ENCODE data around the gene RDH13. TPM values are rescaled to one million over a fixed set of nuclear protein-coding genes. Genes with fewer than 3 reads are reported as not detected.
A peak's percentile ranks its signal among the peaks of the same experiment; 100 is the strongest.

RDH13 gene
- total RNA-seq (2021; ENCODE audit: unreplicated experiment) (31.1 TPM), Bru-seq, nascent RNA (percentile 62 among the genes with signal in this experiment), BruChase-seq, experiment 1, labeled RNA remaining after a 6-hour chase (percentile 56 among the genes with signal in this experiment), BruChase-seq, experiment 2, labeled RNA remaining after a 2-hour chase (percentile 55 among the genes with signal in this experiment)
- polyA plus RNA-seq (2012), result 22.7 and 23.1 TPM in 2 replicates
- long read RNA-seq, transcript RDH13-223 (7 exons, 1,931 nt), result major isoform, 41 of 73 reads
- long read RNA-seq, partial matches to known transcripts, result 3 of 73 reads
- long read RNA-seq, other reads (novel, unspliced or antisense), result 26 of 73 reads

- Histone ChIP-seq H2AFZ (ENCODE audit: low read depth, low read length, poor library complexity, severe bottlenecking) (no peak within 1 kb of the TSS), H3K36me3 (ENCODE audit: control insufficient read depth in 1 of 2, insufficient read depth in 2 of 2, low read length in 2 of 2) (peaks cover 5 to 15% of the 10 kb centered on the region in 2 experiments; a peak in 3 of 4 replicates), H3K9me3 (ENCODE audit: control insufficient read depth in 1 of 2, insufficient read depth in 1 of 2, low read depth in 1 of 2, low read length in 2 of 2) (no peaks in the 10 kb centered on the region), H3K9ac (ENCODE audit: low read length) (peak within 1 kb of the TSS; percentile 94), H3K9me2 (ENCODE audit: insufficient read depth) (no peaks in the 10 kb centered on the region), H3K27me3 (ENCODE audit: insufficient read depth, low read length) (no peaks in the 10 kb centered on the region), H3K4me1 (ENCODE audit: control insufficient read depth in 1 of 2, insufficient read depth in 2 of 2, low read length in 2 of 2) (peaks cover 4 to 14% of the 10 kb centered on the region in 2 experiments; a peak in 2 of 4 replicates), H4K20me1 (ENCODE audit: insufficient read depth) (no peaks in the 10 kb centered on the region), H3K4me3 (replicated peaks in 1 of 2; ENCODE audit: low read depth in 1 of 2, low read length in 2 of 2) (peak within 1 kb of the TSS; percentile 57 to 78), H3K4me2 (ENCODE audit: low read length) (peak within 1 kb of the TSS; percentile 96), H3K79me2 (ENCODE audit: insufficient read depth, low read length) (peaks cover 47% of the 10 kb centered on the region), H3K27ac (ENCODE audit: low read depth, low read length) (peak within 1 kb of the TSS; percentile 88)
- POLR2A ChIA-PET, result interaction anchor here (0.7 to 1.3 kb wide), 4 partner anchors 12 to 57 kb away, joined by 3 to 5 read pairs (median 4); no protein-coding TSS in a partner anchor
- CTCF ChIA-PET, result interaction anchor here (0.8 to 1.6 kb wide), 3 partner anchors 17 to 569 kb away, joined by 3 to 4 read pairs (median 3); no protein-coding TSS in a partner anchor
- TF ChIP-seq EZH2phosphoT487 (IDR thresholded peaks at IDR 0.05; ENCODE audit: borderline replicate concordance) (no peak), CBX3 (IDR thresholded peaks at IDR 0.05; ENCODE audit: low read depth) (peak; percentile 72; the same call in 1 of the 2 replicates), SIN3A (IDR thresholded peaks at IDR 0.05; ENCODE audit: low read depth) (0 out of 2 replicates have a peak, but pooled peaks have one; percentile 53), POLR2A (IDR thresholded peaks at IDR 0.05; ENCODE audit: borderline replicate concordance, extremely low read depth, insufficient read depth, insufficient read length) (peak; percentile 66), ELF1 (IDR thresholded peaks at IDR 0.05; ENCODE audit: borderline replicate concordance, low read depth) (no peak), ZNF274 (IDR thresholded peaks at IDR 0.05; ENCODE audit: low read depth, low read length) (no peak), SRF (IDR thresholded peaks at IDR 0.05; ENCODE audit: low read depth) (peak; percentile 57; the same call in 1 of the 2 replicates), MAX (IDR thresholded peaks at IDR 0.05) (no peak; the same call in 1 of the 2 replicates), FOSL1 (IDR thresholded peaks at IDR 0.05; ENCODE audit: low read depth) (no peak), POLR2AphosphoS5 (IDR thresholded peaks at IDR 0.05; ENCODE audit: low read depth, low read length) (peak; percentile 89), JUND (IDR thresholded peaks at IDR 0.05) (0 out of 2 replicates have a peak, but pooled peaks have one; percentile 14), EGR1 (IDR thresholded peaks at IDR 0.05; ENCODE audit: low read depth) (peak; percentile 60; the same call in 1 of the 2 replicates), SP1 (IDR thresholded peaks at IDR 0.05; ENCODE audit: low read depth) (peak; percentile 79), ZFX (IDR thresholded peaks at IDR 0.05) (peak; percentile 70; the same call in 1 of the 2 replicates)
- TF ChIP-seq, protein P1, sequence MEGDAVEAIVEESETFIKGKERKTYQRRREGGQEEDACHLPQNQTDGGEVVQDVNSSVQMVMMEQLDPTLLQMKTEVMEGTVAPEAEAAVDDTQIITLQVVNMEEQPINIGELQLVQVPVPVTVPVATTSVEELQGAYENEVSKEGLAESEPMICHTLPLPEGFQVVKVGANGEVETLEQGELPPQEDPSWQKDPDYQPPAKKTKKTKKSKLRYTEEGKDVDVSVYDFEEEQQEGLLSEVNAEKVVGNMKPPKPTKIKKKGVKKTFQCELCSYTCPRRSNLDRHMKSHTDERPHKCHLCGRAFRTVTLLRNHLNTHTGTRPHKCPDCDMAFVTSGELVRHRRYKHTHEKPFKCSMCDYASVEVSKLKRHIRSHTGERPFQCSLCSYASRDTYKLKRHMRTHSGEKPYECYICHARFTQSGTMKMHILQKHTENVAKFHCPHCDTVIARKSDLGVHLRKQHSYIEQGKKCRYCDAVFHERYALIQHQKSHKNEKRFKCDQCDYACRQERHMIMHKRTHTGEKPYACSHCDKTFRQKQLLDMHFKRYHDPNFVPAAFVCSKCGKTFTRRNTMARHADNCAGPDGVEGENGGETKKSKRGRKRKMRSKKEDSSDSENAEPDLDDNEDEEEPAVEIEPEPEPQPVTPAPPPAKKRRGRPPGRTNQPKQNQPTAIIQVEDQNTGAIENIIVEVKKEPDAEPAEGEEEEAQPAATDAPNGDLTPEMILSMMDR (IDR thresholded peaks at IDR 0.05 in 2 of 3, conservative IDR thresholded peaks at IDR 0.05 in 1 of 3; ENCODE audit: borderline replicate concordance in 1 of 3, insufficient read depth in 1 of 3, low read depth in 2 of 3, low read length in 2 of 3), result no peak
- TF ChIP-seq, protein P2, sequence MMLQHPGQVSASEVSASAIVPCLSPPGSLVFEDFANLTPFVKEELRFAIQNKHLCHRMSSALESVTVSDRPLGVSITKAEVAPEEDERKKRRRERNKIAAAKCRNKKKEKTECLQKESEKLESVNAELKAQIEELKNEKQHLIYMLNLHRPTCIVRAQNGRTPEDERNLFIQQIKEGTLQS (IDR thresholded peaks at IDR 0.05), result no peak
- ATAC-seq (peak; percentile 97), DNase-seq (ENCODE audit: low read depth, low spot score) (peak; percentile 96)
- RAD21 ChIA-PET (ENCODE audit: low non-redundant PET in 1 of 2, low total read pairs in 2 of 2, uncharacterized antibody in 2 of 2, unreplicated experiment in 2 of 2), result no interaction called here
- intact Hi-C loops (cut with micrococcal nuclease), result no loop called here
- BruUV-seq (replicated peaks), result no TSS peak
Measured at GRCh38 chr19:55062735-55063491, at the start of gene RDH13. Gene RDH13, minus strand, starts transcription at chr19:55063148. Its CDS starts 116 bp downstream, at chr19:55063032.

All from HCT116 (cell line).